Neural progenitor cell (in vitro differentiated cells): ENCODE results near the gene RGS14.

Source experiments
- EZH2 ChIP-seq: fragments of 200-600 bp; sonication (generic); IDR thresholded peaks from 2 replicates; pipeline ENCODE4 v1.6.1; 2017; ENCODE audit warnings: antibody characterized with exemption, mild to moderate bottlenecking, moderate library complexity
- EZH2phosphoT487 ChIP-seq: fragments of 200-600 bp; sonication (generic); IDR thresholded peaks from 2 replicates; pipeline ENCODE4 v1.6.1; 2017; ENCODE audit warnings: antibody characterized with exemption
- TF ChIP-seq, protein P1 (sequence below): fragments of 200-600 bp; sonication (generic); IDR thresholded peaks from 2 replicates; pipeline ENCODE4 v1.5.1; 2017; ENCODE audit warnings: antibody characterized with exemption, mild to moderate bottlenecking

GRCh38 chr5:177396078-177396477 lies 38.4 kb downstream of the RGS14 start:
- TF ChIP-seq, protein P1, sequence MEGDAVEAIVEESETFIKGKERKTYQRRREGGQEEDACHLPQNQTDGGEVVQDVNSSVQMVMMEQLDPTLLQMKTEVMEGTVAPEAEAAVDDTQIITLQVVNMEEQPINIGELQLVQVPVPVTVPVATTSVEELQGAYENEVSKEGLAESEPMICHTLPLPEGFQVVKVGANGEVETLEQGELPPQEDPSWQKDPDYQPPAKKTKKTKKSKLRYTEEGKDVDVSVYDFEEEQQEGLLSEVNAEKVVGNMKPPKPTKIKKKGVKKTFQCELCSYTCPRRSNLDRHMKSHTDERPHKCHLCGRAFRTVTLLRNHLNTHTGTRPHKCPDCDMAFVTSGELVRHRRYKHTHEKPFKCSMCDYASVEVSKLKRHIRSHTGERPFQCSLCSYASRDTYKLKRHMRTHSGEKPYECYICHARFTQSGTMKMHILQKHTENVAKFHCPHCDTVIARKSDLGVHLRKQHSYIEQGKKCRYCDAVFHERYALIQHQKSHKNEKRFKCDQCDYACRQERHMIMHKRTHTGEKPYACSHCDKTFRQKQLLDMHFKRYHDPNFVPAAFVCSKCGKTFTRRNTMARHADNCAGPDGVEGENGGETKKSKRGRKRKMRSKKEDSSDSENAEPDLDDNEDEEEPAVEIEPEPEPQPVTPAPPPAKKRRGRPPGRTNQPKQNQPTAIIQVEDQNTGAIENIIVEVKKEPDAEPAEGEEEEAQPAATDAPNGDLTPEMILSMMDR = no peak
- TF ChIP-seq EZH2 (no peak), EZH2phosphoT487 (no peak)
